SK-MEL-5 (cell line): ENCODE results near the gene SIRPA. TPM values are rescaled to one million over a fixed set of nuclear protein-coding genes. Genes with fewer than 3 reads are reported as not detected.
"Not testable (repeated sequence)": the region's sequence is repeated elsewhere in the genome, so short reads cannot be mapped to it uniquely, and the experiment has no call there.

Experiments used
- DNase-seq: peaks from one replicate; pipeline ENCODE4 v3.0.0-alpha.2; 2016; ENCODE audit warnings: low read depth, low spot score
- in situ Hi-C: cut with HindIII; loops from 2 replicates; pipeline ENCODE4 v1.10.0; 2016; ENCODE audit warnings: low sequenced_read_pairs, high pct_unique_total_duplicates, low pct_unique_long_range_greater_than_20kb
- total RNA-seq: library from RNA; depleted of rRNA; stranded (reverse); fragments of >200 nt; shearing (Covaris generic); gene quantifications from 2 replicates; pipeline ENCODE4 v1.2.3, GENCODE V29; 2014

The SIRPA gene
- total RNA-seq, 1 experiment from 2014 or later: 67.8 TPM

GRCh38 chr20:1917786-1918185 is 22.6 kb downstream of the SIRPA start:
- in situ Hi-C loops: no loop called here
- DNase-seq: no peak

GRCh38 chr20:1918491-1919165 is 23.4 kb downstream of the SIRPA start:
- in situ Hi-C loops: no loop called here
- no peak for DNase-seq

GRCh38 chr20:1920252-1920651 is 25.0 kb downstream of the SIRPA start:
- in situ Hi-C loops: no loop called here
- DNase-seq: no peak

- in situ Hi-C loops: no loop called here
- DNase-seq: no peak
Measured at GRCh38 chr20:1920826-1921225, 25.6 kb downstream of the SIRPA start.

GRCh38 chr20:1921985-1922384 is 26.8 kb downstream of the SIRPA start:
- DNase-seq, in situ Hi-C loops: not testable (repeated sequence)

- in situ Hi-C loops: no loop called here
- no peak for DNase-seq
Measured at GRCh38 chr20:1922786-1923185, 27.6 kb downstream of the SIRPA start.

- peak; percentile 48 for DNase-seq
- in situ Hi-C loops: no loop called here
Measured at GRCh38 chr20:1924910-1925861, 30.0 kb downstream of the SIRPA start.

GRCh38 chr20:1926237-1926636 is 31.0 kb downstream of the SIRPA start:
- in situ Hi-C loops: no loop called here

GRCh38 chr20:1927217-1927616 is 32.0 kb downstream of the SIRPA start:
- DNase-seq: no peak
- in situ Hi-C loops: no loop called here

More at GRCh38 chr20:1926237-1926636, 31.0 kb downstream of the SIRPA start:
- no peak for DNase-seq

- no peak for DNase-seq
- in situ Hi-C loops: no loop called here
Measured at GRCh38 chr20:1928154-1928553, 32.9 kb downstream of the SIRPA start.

GRCh38 chr20:1928782-1929181 is 33.6 kb downstream of the SIRPA start:
- in situ Hi-C loops: no loop called here
- DNase-seq: no peak

- DNase-seq: no peak
- in situ Hi-C loops: no loop called here
Measured at GRCh38 chr20:1929460-1929859, 34.3 kb downstream of the SIRPA start.

- in situ Hi-C loops: no loop called here
- DNase-seq: no peak
Measured at GRCh38 chr20:1930165-1930564, 35.0 kb downstream of the SIRPA start.

- in situ Hi-C loops: no loop called here
- DNase-seq: no peak
Measured at GRCh38 chr20:1931830-1932229, 36.6 kb downstream of the SIRPA start.

GRCh38 chr20:1932971-1933370 is 37.8 kb downstream of the SIRPA start:
- in situ Hi-C loops: no loop called here

GRCh38 chr20:1933465-1933870 is 38.3 kb downstream of the SIRPA start:
- DNase-seq: no peak
- in situ Hi-C loops: no loop called here

More at GRCh38 chr20:1932971-1933370, 37.8 kb downstream of the SIRPA start:
- DNase-seq: no peak

- no peak for DNase-seq
Measured at GRCh38 chr20:1934156-1934555, 38.9 kb downstream of the SIRPA start.

GRCh38 chr20:1934721-1935573 is 39.7 kb downstream of the SIRPA start:
- DNase-seq: peak; percentile 72
- in situ Hi-C loops: no loop called here

More at GRCh38 chr20:1934156-1934555, 38.9 kb downstream of the SIRPA start:
- in situ Hi-C loops: no loop called here
